ENCODE measurements around the gene ASB3. TPM values are rescaled to one million over a fixed set of nuclear protein-coding genes. Genes with fewer than 3 reads are reported as not detected.
A peak's percentile ranks its signal among the peaks of the same experiment; 100 is the strongest.

ASB3 gene
- total and polyA plus RNA-seq, 9 of the 15 experiments (the other 6 are each of a cell fraction or from before 2014, with no cell fraction given) = 13.6 to 35.3 (median 18.7) TPM

GRCh38 chr2:53767405-53768241 lies 19.1 kb downstream of the ASB3 start, which contains the start of gene CHAC2 (continued):
- TF ChIP-seq PCBP2 (IDR thresholded peaks at IDR 0.05; ENCODE audit: low read depth, low read length, poor library complexity, severe bottlenecking) (no peak), ZNF780A (CRISPR knock-in tag; IDR thresholded peaks at IDR 0.05) (no peak), TSC22D4 (tag; IDR thresholded peaks at IDR 0.05) (no peak), ZBTB43 (CRISPR knock-in tag; IDR thresholded peaks at IDR 0.05) (no peak), ZEB2 (IDR thresholded peaks at IDR 0.05) (no peak), ZNF717 (CRISPR knock-in tag; IDR thresholded peaks at IDR 0.05) (no peak), ZNF695 (CRISPR knock-in tag; IDR thresholded peaks at IDR 0.05) (no peak), ATF7 (IDR thresholded peaks at IDR 0.05) (0 out of 2 replicates have a peak, but pooled peaks have one; percentile 49), KDM4B (IDR thresholded peaks at IDR 0.05; ENCODE audit: borderline replicate concordance in 2 of 2, low read depth in 1 of 2) (no peak), ZNF146 (CRISPR knock-in tag; IDR thresholded peaks at IDR 0.05; ENCODE audit: unreplicated experiment) (peak; percentile 8), ZC3H8 (IDR thresholded peaks at IDR 0.05) (no peak), LEF1 (IDR thresholded peaks at IDR 0.05) (no peak; the same call in 1 of the 2 replicates), SUPT5H (IDR thresholded peaks at IDR 0.05) (peak; percentile 84), PREB (CRISPR knock-in tag; IDR thresholded peaks at IDR 0.05) (no peak), MAFG (tag; conservative IDR thresholded peaks at IDR 0.05) (no peak), RCOR1 (IDR thresholded peaks at IDR 0.05; ENCODE audit: borderline replicate concordance in 1 of 2, low read depth in 2 of 2, low read length in 2 of 2) (no peak)
- TF ChIP-seq, protein P1, sequence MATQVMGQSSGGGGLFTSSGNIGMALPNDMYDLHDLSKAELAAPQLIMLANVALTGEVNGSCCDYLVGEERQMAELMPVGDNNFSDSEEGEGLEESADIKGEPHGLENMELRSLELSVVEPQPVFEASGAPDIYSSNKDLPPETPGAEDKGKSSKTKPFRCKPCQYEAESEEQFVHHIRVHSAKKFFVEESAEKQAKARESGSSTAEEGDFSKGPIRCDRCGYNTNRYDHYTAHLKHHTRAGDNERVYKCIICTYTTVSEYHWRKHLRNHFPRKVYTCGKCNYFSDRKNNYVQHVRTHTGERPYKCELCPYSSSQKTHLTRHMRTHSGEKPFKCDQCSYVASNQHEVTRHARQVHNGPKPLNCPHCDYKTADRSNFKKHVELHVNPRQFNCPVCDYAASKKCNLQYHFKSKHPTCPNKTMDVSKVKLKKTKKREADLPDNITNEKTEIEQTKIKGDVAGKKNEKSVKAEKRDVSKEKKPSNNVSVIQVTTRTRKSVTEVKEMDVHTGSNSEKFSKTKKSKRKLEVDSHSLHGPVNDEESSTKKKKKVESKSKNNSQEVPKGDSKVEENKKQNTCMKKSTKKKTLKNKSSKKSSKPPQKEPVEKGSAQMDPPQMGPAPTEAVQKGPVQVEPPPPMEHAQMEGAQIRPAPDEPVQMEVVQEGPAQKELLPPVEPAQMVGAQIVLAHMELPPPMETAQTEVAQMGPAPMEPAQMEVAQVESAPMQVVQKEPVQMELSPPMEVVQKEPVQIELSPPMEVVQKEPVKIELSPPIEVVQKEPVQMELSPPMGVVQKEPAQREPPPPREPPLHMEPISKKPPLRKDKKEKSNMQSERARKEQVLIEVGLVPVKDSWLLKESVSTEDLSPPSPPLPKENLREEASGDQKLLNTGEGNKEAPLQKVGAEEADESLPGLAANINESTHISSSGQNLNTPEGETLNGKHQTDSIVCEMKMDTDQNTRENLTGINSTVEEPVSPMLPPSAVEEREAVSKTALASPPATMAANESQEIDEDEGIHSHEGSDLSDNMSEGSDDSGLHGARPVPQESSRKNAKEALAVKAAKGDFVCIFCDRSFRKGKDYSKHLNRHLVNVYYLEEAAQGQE (IDR thresholded peaks at IDR 0.05; ENCODE audit: borderline replicate concordance) = no peak
- TF ChIP-seq, protein P1 (CRISPR knock-in tag; IDR thresholded peaks at IDR 0.05; ENCODE audit: low read depth) = no peak
